Ovary (tissue), 3 donors: ENCODE data around the gene CYP4A11.
"Not testable (repeated sequence)": the region's sequence is repeated elsewhere in the genome, so short reads cannot be mapped to it uniquely, and the experiment has no call there.

Experiments used
- CTCF ChIP-seq, 3 donors: fragments of 450-650 bp in 2 of 3; fragments of 200-600 bp in 1 of 3; IDR thresholded peaks; one replicate each; pipeline versions ENCODE4 v1.5.1 to v1.8.0; 2016 to 2022; ENCODE audit warnings: antibody characterized with exemption in 3 of 3, mild to moderate bottlenecking in 1 of 3
- EP300 ChIP-seq: sonication (generic); formaldehyde crosslinking; IDR thresholded peaks from one replicate; pipeline ENCODE4 v1.6.1; 2017; ENCODE audit warnings: antibody characterized with exemption
- POLR2A ChIP-seq: fragments of 450-650 bp; IDR thresholded peaks from one replicate; pipeline ENCODE4 v1.6.1; 2017; ENCODE audit warnings: antibody characterized with exemption, mild to moderate bottlenecking, moderate library complexity
- donor health status: DM: no; HTN: no; CAD: no.

GRCh38 chr1:46990541-46990940, 49.3 kb upstream of the CYP4A11 start:
- not testable (repeated sequence) for TF ChIP-seq CTCF (IDR thresholded peaks at IDR 0.05); POLR2A; EP300
